ENCODE data around the gene TOR1A.

The TOR1A gene

DNA sequence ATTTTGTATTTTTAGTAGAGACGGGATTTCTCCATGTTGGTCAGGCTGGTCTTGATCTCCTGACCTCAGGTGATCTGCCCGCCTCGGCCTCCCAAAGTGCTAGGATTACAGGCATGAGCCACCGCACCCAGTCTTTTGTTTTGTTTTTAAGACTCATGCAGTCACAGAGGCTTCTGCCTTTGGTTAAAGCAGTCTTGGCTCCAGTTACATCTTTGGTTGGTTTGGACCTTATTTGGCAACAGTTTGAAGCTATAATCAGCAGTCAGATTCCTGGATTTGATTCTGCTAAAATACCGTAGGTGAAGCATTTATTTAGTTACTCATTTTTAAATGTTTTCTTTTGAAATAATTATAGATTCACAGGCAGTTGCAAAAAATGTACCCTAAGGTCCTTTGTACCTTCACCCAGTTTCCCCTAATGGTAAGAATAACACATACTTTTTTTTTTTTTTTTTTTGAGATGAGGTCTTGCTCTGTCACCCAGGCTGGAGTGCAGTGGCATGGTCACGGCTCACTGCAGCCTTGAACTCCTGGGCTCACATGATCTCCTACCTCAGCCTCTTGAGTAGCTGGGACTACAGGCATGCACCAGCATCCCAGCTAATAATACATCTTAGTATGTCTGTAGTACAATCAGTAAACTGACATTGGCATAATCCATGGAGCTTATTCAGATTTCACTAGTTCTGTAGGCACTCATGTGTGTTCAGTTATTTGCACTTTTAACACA lies 27.1 kb upstream of the TOR1A start:
- H3K27ac ChIP-seq (ENCODE audit: low read length) = no peak overlapping the region
- H3K9me3 ChIP-seq (ENCODE audit: control insufficient read depth, insufficient read depth, low read length) = no peaks in the 10 kb centered on the region
- H3K27me3 ChIP-seq (ENCODE audit: control insufficient read depth, insufficient read depth, low read length) = no peaks in the 10 kb centered on the region
- WGBS (ENCODE audit: insufficient coverage, insufficient read length) = no CpG with 5 or more reads among the region's 6 CpGs
- no peak overlapping the region for H3K4me3 ChIP-seq (ENCODE audit: low read length)
- no peaks in the 10 kb centered on the region for H3K4me1 ChIP-seq (ENCODE audit: control insufficient read depth, insufficient read depth, low read length)
- no peak for DNase-seq (ENCODE audit: low read depth, low spot score)
- no peaks in the 10 kb centered on the region for H3K36me3 ChIP-seq (ENCODE audit: control insufficient read depth, insufficient read depth, low read length)

DNA sequence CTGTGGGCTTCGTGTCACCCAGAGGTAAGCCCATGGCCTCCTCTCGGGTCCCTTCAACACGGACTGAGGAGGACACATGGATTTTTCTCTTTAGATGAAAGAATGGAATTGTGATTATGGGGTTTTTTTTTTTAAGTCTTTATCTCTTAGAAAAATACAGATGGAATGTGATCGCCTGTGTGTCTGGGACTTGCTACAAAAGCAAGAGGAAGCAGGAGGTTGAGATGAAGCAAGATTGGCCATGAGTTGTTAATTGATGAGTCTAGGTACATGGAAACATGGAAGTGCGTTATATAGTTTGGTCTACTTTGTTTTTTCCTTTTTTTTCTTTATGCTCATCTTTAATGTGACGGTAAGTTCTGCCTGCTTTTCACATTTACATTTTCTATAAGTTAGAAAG lies 26.0 kb upstream of the TOR1A start:
- WGBS (ENCODE audit: insufficient coverage, insufficient read length) = no CpG with 5 or more reads among the region's 6 CpGs
- no peaks in the 10 kb centered on the region for H3K4me1 ChIP-seq (ENCODE audit: control insufficient read depth, insufficient read depth, low read length)
- H3K27me3 ChIP-seq (ENCODE audit: control insufficient read depth, insufficient read depth, low read length) = no peaks in the 10 kb centered on the region
- no peaks in the 10 kb centered on the region for H3K36me3 ChIP-seq (ENCODE audit: control insufficient read depth, insufficient read depth, low read length)
- H3K27ac ChIP-seq (ENCODE audit: low read length) = no peak overlapping the region
- no peaks in the 10 kb centered on the region for H3K9me3 ChIP-seq (ENCODE audit: control insufficient read depth, insufficient read depth, low read length)
- DNase-seq (ENCODE audit: low read depth, low spot score) = no peak
- H3K4me3 ChIP-seq (ENCODE audit: low read length) = no peak overlapping the region

DNA sequence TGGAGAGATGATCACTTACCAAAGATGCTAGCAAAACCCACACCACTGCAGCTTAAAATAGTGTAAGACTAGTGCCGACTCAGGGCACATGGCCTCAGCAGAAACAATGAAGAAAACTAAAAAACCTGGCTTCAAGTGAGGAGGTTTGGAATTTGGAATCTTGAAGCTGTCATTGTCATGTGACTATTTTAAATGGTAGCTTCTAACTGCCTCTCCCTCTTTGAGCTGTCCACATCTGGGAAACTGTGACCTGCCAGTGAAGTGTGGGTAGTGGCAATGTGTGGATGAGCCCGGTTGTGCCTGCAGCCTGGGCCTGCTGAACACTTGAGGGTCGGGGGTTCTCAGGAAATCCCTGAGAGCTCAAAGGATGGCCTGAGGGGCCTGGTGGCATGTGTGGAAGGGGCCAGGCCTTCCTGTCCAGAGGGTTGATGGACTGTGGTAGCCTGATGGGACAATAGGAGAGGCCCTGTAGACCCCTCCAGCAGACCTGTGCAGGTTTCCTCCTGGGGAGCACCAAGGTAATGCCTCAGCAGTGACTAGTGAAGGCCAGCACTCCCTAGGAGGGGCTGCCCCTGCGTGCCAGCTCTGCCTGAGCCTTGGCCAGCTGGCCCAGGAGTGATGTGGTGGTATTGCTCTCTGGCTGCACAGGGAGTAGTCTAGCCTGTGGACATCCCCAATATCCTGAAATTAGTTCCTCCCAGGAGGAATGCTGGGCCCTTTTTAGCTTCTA lies 24.9 kb upstream of the TOR1A start:
- no CpG with 5 or more reads among the region's 4 CpGs for WGBS (ENCODE audit: insufficient coverage, insufficient read length)
- no peaks in the 10 kb centered on the region for H3K36me3 ChIP-seq (ENCODE audit: control insufficient read depth, insufficient read depth, low read length)
- no peaks in the 10 kb centered on the region for H3K9me3 ChIP-seq (ENCODE audit: control insufficient read depth, insufficient read depth, low read length)
- H3K27me3 ChIP-seq (ENCODE audit: control insufficient read depth, insufficient read depth, low read length) = no peaks in the 10 kb centered on the region
- DNase-seq (ENCODE audit: low read depth, low spot score) = no peak
- H3K4me1 ChIP-seq (ENCODE audit: control insufficient read depth, insufficient read depth, low read length) = no peaks in the 10 kb centered on the region
- H3K4me3 ChIP-seq (ENCODE audit: low read length) = no peak overlapping the region
- H3K27ac ChIP-seq (ENCODE audit: low read length) = no peak overlapping the region

- H3K4me3 ChIP-seq (ENCODE audit: low read length) = no peak overlapping the region
- no CpG with 5 or more reads among the region's 2 CpGs for WGBS (ENCODE audit: insufficient coverage, insufficient read length)
- no peaks in the 10 kb centered on the region for H3K27me3 ChIP-seq (ENCODE audit: control insufficient read depth, insufficient read depth, low read length)
- no peaks in the 10 kb centered on the region for H3K9me3 ChIP-seq (ENCODE audit: control insufficient read depth, insufficient read depth, low read length)
- no peak overlapping the region for H3K27ac ChIP-seq (ENCODE audit: low read length)
- no peaks in the 10 kb centered on the region for H3K36me3 ChIP-seq (ENCODE audit: control insufficient read depth, insufficient read depth, low read length)
- DNase-seq (ENCODE audit: low read depth, low spot score) = no peak
- H3K4me1 ChIP-seq (ENCODE audit: control insufficient read depth, insufficient read depth, low read length) = no peaks in the 10 kb centered on the region
Measured at GRCh38 chr9:129845373-129845772, 21.4 kb upstream of the TOR1A start.

DNA sequence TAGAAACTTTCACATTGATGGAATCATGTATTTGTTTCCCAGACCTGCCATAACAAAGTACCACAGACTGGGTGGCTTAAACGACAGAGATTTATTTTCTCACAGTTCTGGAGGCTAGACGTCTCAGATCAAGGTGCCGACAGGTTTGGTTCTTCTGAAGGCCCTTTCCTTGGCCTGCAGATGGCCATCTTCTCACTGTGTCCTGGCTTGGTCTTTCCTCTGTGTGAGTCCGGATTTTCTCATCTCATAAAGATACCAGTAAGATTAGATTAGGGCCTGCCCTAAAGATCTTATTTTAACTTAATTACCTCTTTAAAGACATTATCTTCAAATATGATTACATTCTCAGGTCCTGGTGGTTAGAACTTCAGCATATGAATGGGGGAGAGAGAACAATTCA lies 17.1 kb upstream of the TOR1A start:
- H3K4me1 ChIP-seq (ENCODE audit: control insufficient read depth, insufficient read depth, low read length) = peaks cover 7% of the 10 kb centered on the region; the same call in 1 of the 2 replicates
- no peak overlapping the region for H3K27ac ChIP-seq (ENCODE audit: low read length)
- no CpG with 5 or more reads among the region's 4 CpGs for WGBS (ENCODE audit: insufficient coverage, insufficient read length)
- no peaks in the 10 kb centered on the region for H3K36me3 ChIP-seq (ENCODE audit: control insufficient read depth, insufficient read depth, low read length)
- H3K27me3 ChIP-seq (ENCODE audit: control insufficient read depth, insufficient read depth, low read length) = no peaks in the 10 kb centered on the region
- no peak overlapping the region for H3K4me3 ChIP-seq (ENCODE audit: low read length)
- no peaks in the 10 kb centered on the region for H3K9me3 ChIP-seq (ENCODE audit: control insufficient read depth, insufficient read depth, low read length)
- DNase-seq (ENCODE audit: low read depth, low spot score) = no peak

DNA sequence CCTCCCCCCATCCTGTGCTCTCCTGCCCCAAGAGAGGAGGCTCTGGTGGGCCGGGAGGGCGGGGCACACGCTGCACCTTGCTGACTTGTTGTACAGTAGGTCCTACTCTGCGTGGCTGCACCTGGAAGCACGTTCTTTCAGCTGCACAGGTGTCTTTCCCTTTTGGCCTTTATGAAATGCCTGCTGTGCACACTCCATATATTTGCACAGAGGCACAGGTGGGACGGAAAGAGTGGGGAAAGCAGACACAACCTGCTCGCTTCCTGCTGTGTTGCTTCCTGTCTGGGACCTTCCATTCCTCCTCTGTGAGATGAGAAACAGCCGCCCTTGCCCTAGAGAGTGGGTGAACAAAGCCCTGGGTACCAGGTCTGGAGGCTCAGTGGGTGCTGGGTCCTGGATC lies 16.1 kb upstream of the TOR1A start:
- peaks cover 7% of the 10 kb centered on the region; the same call in 1 of the 2 replicates for H3K4me1 ChIP-seq (ENCODE audit: control insufficient read depth, insufficient read depth, low read length)
- no peak overlapping the region for H3K4me3 ChIP-seq (ENCODE audit: low read length)
- H3K9me3 ChIP-seq (ENCODE audit: control insufficient read depth, insufficient read depth, low read length) = no peaks in the 10 kb centered on the region
- no peaks in the 10 kb centered on the region for H3K27me3 ChIP-seq (ENCODE audit: control insufficient read depth, insufficient read depth, low read length)
- no CpG with 5 or more reads among the region's 8 CpGs for whole genome bisulfite sequencing (ENCODE audit: insufficient coverage, insufficient read length)
- no peaks in the 10 kb centered on the region for H3K36me3 ChIP-seq (ENCODE audit: control insufficient read depth, insufficient read depth, low read length)
- DNase-seq (ENCODE audit: low read depth, low spot score) = no peak
- H3K27ac ChIP-seq (ENCODE audit: low read length) = no peak overlapping the region

GRCh38 chr9:129839324-129840023 lies 15.5 kb upstream of the TOR1A start:
- Histone ChIP-seq H3K4me1 (ENCODE audit: control insufficient read depth, insufficient read depth, low read length) (peaks cover 7% of the 10 kb centered on the region; the same call in 1 of the 2 replicates), H3K36me3 (ENCODE audit: control insufficient read depth, insufficient read depth, low read length) (no peaks in the 10 kb centered on the region), H3K27me3 (ENCODE audit: control insufficient read depth, insufficient read depth, low read length) (no peaks in the 10 kb centered on the region), H3K27ac (ENCODE audit: low read length) (no peak overlapping the region), H3K9me3 (ENCODE audit: control insufficient read depth, insufficient read depth, low read length) (no peaks in the 10 kb centered on the region), H3K4me3 (ENCODE audit: low read length) (no peak overlapping the region)
- no CpG with 5 or more reads among the region's 10 CpGs for WGBS (ENCODE audit: insufficient coverage, insufficient read length)
- DNase-seq (ENCODE audit: low read depth, low spot score) = no peak

DNA sequence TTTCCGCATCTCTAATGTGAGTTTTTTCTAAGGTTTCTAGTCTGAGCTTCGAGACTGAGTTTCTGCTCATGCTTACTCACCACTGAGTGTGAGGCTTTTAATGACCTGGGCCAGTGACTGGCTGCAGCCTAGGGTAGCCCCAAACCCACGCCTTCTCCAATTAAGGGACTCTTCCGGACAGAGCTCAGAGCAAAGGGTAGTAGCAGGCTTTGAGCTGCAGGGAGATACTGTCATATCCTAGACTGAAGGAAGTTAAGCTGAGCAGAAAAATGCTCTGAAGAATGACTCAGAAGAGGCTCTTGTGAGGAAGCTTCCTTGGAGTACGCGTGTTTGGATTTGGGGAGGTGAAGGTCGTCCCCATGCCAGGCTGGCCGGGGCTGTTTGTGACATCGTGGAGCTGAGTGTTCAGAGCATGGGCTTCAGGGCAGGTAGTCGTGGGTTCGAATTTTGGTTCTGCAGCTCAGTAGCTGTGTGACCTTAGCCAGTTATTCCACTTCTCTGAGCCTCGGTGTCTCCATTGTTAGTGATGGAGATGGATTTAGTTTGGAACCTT lies 14.8 kb upstream of the TOR1A start:
- WGBS (ENCODE audit: insufficient coverage, insufficient read length) = no CpG with 5 or more reads among the region's 12 CpGs
- Histone ChIP-seq H3K27me3 (ENCODE audit: control insufficient read depth, insufficient read depth, low read length) (no peaks in the 10 kb centered on the region), H3K9me3 (ENCODE audit: control insufficient read depth, insufficient read depth, low read length) (no peaks in the 10 kb centered on the region), H3K27ac (ENCODE audit: low read length) (no peak overlapping the region), H3K4me3 (ENCODE audit: low read length) (no peak overlapping the region), H3K36me3 (ENCODE audit: control insufficient read depth, insufficient read depth, low read length) (no peaks in the 10 kb centered on the region), H3K4me1 (ENCODE audit: control insufficient read depth, insufficient read depth, low read length) (peaks cover 7% of the 10 kb centered on the region; the same call in 1 of the 2 replicates)
- DNase-seq (ENCODE audit: low read depth, low spot score) = no peak

- no peak for DNase-seq (ENCODE audit: low read depth, low spot score)
- Histone ChIP-seq H3K27ac (ENCODE audit: low read length) (no peak overlapping the region), H3K4me1 (ENCODE audit: control insufficient read depth, insufficient read depth, low read length) (peaks cover 7% of the 10 kb centered on the region; the same call in 1 of the 2 replicates), H3K4me3 (ENCODE audit: low read length) (no peak overlapping the region; the same call in 1 of the 2 replicates), H3K27me3 (ENCODE audit: control insufficient read depth, insufficient read depth, low read length) (no peaks in the 10 kb centered on the region), H3K9me3 (ENCODE audit: control insufficient read depth, insufficient read depth, low read length) (no peaks in the 10 kb centered on the region), H3K36me3 (ENCODE audit: control insufficient read depth, insufficient read depth, low read length) (no peaks in the 10 kb centered on the region; the same call in 1 of the 2 replicates)
- no CpG with 5 or more reads among the region's 16 CpGs for WGBS (ENCODE audit: insufficient coverage, insufficient read length)
Measured at GRCh38 chr9:129836311-129837007, 12.5 kb upstream of the TOR1A start.

DNA sequence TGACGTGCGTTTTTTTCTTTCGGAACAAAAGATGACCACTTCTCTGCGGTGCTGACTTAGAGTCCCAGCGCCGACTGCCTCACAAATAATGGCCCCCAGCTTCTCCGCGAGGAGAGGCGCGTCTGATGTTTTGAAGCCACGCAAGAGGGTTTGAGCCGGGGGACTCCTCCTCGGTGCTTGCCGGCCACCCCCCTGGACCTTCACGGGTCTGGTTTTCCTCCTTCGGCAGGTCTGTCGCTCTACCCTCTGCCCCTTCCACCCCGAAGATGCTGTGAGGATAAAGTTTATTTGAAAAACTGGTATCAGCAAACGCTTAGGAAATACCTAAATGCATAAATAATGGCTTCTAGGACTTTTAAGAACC lies 11.9 kb upstream of the TOR1A start:
- no peak overlapping the region for H3K27ac ChIP-seq (ENCODE audit: low read length)
- DNase-seq (ENCODE audit: low read depth, low spot score) = no peak
- H3K9me3 ChIP-seq (ENCODE audit: control insufficient read depth, insufficient read depth, low read length) = no peaks in the 10 kb centered on the region
- peak overlapping the region; percentile 69 for H3K4me3 ChIP-seq (ENCODE audit: low read length)
- H3K27me3 ChIP-seq (ENCODE audit: control insufficient read depth, insufficient read depth, low read length) = no peaks in the 10 kb centered on the region
- peaks cover 7% of the 10 kb centered on the region; the same call in 1 of the 2 replicates for H3K4me1 ChIP-seq (ENCODE audit: control insufficient read depth, insufficient read depth, low read length)
- H3K36me3 ChIP-seq (ENCODE audit: control insufficient read depth, insufficient read depth, low read length) = peaks cover under 1% of the 10 kb centered on the region; the same call in 1 of the 2 replicates
- WGBS (ENCODE audit: insufficient coverage, insufficient read length) = no CpG with 5 or more reads among the region's 19 CpGs
